GM21737 (cell line): Measurements from ENCODE around the gene NHERF2.

Experiments used
- ATAC-seq: cut with Tn5 transposase; IDR thresholded peaks from one replicate; pipeline ENCODE4 v1.9.1; 2021; ENCODE audit warnings: mild to moderate bottlenecking, moderate library complexity; ENCODE audit not compliant: unreplicated experiment

The NHERF2 gene

DNA sequence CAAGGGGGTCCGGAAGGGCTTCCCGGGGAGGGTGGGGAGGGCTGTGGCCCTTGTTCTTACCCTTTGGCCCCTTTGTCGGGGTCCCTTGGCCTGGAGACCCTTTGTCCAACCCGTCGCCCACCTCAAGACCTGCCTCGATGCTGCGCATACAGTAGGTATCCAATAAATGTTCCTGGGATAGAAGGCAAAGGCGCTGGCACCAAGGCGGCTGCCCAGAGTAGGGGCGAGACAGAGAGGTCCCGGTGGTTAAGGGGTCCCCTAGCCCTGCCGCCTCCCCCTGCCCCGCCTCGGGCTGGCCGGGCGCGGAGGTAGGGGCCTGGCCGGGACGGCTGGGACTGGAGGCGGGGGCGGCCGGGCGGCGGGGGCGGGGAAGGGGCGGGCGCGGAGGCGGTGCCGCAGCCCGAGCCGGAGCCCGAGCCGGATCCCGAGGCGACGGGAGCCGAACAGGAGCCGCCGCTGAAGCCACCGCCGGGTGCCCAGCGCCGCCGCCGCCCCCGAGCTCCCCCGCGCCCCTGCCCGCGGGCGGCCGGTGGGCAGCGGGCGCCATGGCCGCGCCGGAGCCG, at the start of gene NHERF2:
Gene NHERF2, plus strand, starts transcription at position 442 of the 563 bp plus-strand sequence. Its CDS starts 104 bp downstream, at position 546.
- no peak for ATAC-seq

- no peak for ATAC-seq
These were observed 49.5 kb upstream of the NHERF2 start for GRCh38 chr16:1976951-1977874.

- ATAC-seq, result no peak
These were observed 48.8 kb upstream of the NHERF2 start for GRCh38 chr16:1977875-1978268.

DNA sequence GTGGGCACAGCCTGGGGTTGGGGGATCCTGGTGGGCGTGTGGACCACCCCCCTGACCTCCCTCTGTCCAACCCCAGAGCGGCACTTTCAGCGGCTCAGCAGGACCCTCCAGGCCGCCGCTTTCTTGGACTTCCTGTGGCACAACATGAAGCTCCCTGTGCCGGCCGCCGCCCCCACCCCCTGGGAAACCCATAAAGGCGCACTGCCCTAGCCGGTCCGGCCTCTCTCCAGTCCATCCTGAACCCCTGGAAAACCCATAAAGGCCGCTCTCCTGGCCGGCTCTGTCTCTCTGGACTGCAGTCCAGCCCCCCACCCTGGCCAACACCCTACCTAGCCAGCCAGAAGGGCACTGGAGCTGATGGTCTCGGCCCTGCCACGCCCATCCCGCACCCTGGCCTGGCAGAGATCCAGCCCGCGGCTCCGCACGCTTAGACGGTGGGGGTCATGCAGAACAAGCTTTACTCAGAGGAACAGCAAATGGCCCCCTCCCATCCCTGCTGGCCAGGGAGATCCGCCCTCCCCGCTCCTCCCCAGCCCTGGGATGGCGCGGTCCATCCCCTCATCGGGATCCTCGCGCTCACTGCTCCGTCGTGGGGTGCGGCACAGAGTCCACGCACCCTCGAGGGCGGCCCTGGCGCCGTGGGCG, 48.1 kb upstream of the NHERF2 start:
- ATAC-seq, result no peak

- ATAC-seq, result no peak
These were observed 47.3 kb upstream of the NHERF2 start for GRCh38 chr16:1979271-1980029.

GRCh38 chr16:1980030-1980769, 46.5 kb upstream of the NHERF2 start:
- no peak for ATAC-seq

- no peak for ATAC-seq
These were observed 46.0 kb upstream of the NHERF2 start for GRCh38 chr16:1980770-1981087.

DNA sequence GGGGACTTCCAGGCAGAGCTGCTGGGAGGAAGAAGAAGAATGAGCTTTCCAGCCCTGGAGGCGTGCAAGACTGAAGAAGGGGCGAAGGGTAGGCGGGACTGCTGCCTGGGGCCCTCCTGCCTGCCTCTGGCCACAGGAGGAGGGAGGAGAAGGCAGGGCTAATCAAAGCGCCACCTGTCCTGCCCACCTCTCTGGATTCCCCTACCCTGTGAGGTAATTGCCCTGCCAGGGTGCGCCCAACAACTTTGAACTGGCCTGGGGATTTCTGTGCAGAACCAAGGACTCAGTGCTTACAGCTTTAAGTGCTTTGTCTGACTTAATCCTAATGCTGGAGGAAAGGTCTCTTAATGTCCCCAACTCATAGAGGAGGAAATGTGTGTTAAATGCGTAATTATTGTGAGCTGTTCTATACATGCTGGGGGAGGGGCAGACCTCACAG, 45.3 kb upstream of the NHERF2 start, which contains the start of gene NOXO1:
Gene NOXO1, minus strand, starts transcription at position 72 of the 439 bp plus-strand sequence. CDS start 290 bp downstream, outside the sequence.
- no peak for ATAC-seq

DNA sequence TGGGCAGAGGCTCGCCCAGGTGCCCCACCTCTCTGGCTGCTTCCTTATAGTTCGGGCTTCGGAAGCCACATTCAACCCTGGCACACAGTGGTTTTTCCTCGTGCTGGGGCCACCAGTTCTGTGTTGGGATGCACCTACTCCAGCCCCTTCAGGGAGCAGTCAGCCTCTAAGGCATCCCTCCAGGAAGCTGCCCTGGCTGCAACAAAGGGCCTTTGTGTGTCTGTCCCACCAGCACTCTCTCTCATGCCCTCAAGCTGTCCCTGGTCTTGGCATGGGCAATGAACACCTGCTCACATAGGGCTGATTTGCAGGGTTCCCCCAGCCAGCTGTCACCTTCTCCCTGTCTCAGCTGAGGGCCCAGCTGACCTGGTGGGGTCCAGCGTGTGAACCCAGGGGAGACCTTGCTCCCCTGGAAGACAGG, 44.7 kb upstream of the NHERF2 start:
- no peak for ATAC-seq

DNA sequence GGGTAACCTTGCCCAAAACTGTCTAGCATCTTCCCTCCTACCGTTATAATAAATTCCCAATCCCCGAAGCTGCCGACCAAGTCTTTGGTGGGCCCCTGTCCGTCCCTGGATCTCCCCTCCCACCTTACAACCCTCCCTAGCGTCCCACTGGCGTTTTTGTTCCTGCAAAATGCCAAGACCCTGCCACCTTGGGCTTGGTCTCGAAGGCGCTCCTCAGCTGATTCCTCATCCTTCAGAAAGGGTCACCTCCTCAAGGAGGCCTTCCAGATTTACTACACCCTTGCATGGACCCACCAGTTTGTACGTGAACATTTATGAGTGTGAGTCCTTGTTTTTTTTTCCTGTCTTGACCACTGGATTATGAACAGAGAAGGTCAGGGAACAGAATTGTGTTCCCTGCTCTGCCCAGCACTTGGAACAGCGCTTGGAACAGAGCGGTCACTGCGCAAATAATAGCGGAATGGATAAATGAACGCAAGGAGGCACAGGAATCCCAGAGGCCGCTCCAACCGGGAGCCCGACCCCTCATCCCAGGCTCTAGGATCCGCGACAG, 43.6 kb upstream of the NHERF2 start:
- no peak for ATAC-seq

- ATAC-seq, result peak; percentile 72
These were observed 43.0 kb upstream of the NHERF2 start, which contains the start of gene GFER for GRCh38 chr16:1983544-1984346. TSS of gene GFER (plus strand) at chr16:1984193. CDS start at chr16:1984219, 26 bp downstream.

GRCh38 chr16:1984347-1985225, 42.1 kb upstream of the NHERF2 start:
- peak; percentile 7 for ATAC-seq

DNA sequence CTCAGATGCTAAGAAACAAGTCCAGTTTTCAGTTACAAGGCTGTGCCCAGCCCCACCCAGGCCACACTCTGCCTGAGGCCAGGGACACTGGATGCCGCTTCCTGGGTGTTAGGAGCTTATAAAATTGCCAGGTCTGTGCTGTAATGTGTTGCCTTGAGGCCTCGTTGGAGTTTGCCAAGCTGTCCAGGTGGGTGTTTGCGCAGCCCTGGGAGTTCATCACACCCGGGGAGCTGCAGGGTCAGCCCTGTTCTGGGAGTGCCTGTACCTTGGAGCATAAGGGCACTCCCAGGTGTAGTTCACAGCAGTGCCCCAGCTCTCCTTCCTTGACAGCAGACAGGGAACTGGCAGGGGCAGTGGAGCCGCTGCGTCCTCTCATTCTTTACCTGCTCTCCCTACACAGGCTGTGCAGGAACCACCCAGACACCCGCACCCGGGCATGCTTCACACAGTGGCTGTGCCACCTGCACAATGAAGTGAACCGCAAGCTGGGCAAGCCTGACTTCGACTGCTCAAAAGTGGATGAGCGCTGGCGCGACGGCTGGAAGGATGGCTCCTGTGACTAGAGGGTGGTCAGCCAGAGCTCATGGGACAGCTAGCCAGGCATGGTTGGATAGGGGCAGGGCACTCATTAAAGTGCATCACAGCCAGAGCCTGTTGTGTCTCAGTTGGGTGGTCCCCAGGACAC, 41.1 kb upstream of the NHERF2 start:
- ATAC-seq, result no peak

DNA sequence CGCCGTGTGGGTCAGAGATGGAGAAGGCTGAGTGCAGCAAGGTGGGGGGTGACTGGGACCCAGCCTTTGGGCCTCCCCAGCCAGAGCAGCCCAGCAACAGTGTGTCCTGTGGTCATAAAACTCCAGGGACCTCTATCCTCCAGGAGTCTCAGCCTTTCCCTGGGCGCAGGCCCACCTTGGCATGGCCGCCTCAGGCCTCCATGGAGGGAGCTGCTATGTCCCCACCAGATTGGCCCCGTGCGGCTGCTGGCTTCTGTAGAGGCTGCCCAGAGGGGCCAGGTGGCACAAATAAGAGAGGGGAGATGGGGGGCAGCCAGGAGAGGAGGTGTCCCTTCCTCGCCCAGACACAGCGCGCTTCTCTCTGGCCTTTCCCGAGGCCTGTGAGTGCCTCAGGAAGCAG, 39.5 kb upstream of the NHERF2 start:
- no peak for ATAC-seq

DNA sequence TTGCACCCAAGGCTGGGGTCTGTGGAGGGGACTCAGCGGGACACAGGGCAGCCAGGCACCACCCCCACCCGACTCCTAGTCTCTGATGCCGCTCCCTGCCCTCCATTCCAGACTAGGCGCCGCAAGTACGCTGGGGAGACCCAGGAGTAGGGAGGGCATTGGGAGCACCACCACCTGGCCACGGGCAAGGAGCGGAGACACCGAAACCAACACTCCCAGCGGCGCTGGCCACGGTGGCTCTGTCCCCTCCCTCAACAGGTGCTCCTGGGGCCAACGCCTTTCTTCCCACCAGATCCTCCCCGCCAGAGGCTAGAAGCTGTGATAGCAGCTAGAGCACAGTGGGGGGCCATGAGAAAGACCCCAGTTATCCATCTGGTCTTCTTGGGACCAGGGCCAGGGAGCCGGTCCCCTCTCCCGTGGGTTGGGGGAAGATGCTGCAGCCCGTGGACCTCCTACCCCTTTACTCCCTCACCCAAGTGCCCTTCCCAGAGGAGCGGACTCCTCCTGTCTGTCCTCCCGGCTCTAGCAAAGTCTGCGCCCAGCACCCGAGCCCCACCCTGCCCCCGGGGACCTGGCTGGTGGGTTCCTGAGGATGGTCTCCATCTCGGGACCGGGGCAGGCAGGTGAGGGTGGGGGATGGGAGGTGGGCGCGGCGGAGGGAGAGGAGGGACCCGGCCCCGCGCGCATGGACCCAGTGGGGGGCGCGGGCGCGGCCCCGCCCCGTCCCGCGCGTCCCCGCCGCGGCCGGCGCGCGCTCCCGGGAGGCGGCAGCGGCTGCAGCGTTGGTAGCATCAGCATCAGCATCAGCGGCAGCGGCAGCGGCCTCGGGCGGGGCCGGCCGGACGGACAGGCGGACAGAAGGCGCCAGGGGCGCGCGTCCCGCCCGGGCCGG, 37.2 kb upstream of the NHERF2 start, which contains the start of gene SYNGR3:
Gene SYNGR3, plus strand, starts transcription at position 762 of the 892 bp plus-strand sequence. CDS start 133 bp downstream, outside the sequence.
- no peak for ATAC-seq

- ATAC-seq, result no peak
These were observed 36.7 kb upstream of the NHERF2 start for GRCh38 chr16:1990101-1990350.
